HG03354 (cell line): ENCODE measurements around the gene RTL1.
A peak's percentile ranks its signal among the peaks of the same experiment; 100 is the strongest.

Source experiments
- ATAC-seq: cut with Tn5 transposase; IDR thresholded peaks from one replicate; pipeline ENCODE4 v1.9.1; 2021; ENCODE audit warnings: mild to moderate bottlenecking; ENCODE audit not compliant: unreplicated experiment, poor library complexity, severe bottlenecking

The RTL1 gene

GRCh38 chr14:100856056-100856950 lies 47.2 kb downstream of the RTL1 start:
- ATAC-seq, result no peak

GRCh38 chr14:100855256-100855930 lies 48.1 kb downstream of the RTL1 start:
- no peak for ATAC-seq

- no peak for ATAC-seq
These were observed 49.1 kb downstream of the RTL1 start for GRCh38 chr14:100854435-100854834.

- no peak for ATAC-seq
These were observed 51.4 kb downstream of the RTL1 start for GRCh38 chr14:100851946-100852620.

- no peak for ATAC-seq
These were observed 52.0 kb downstream of the RTL1 start for GRCh38 chr14:100851586-100851916.

GRCh38 chr14:100850841-100851585 lies 52.5 kb downstream of the RTL1 start:
- peak; percentile 83 for ATAC-seq

- no peak for ATAC-seq
These were observed 54.3 kb downstream of the RTL1 start for GRCh38 chr14:100849115-100849781.

GRCh38 chr14:100846309-100846859 lies 57.1 kb downstream of the RTL1 start:
- ATAC-seq, result no peak

- no peak for ATAC-seq
These were observed 58.2 kb downstream of the RTL1 start for GRCh38 chr14:100845341-100845740.

GRCh38 chr14:100844846-100845245 lies 58.7 kb downstream of the RTL1 start:
- ATAC-seq, result no peak

- ATAC-seq, result no peak
These were observed 59.1 kb downstream of the RTL1 start for GRCh38 chr14:100844421-100844820.

GRCh38 chr14:100844082-100844408 lies 59.5 kb downstream of the RTL1 start:
- ATAC-seq, result no peak

- no peak for ATAC-seq
These were observed 60.7 kb downstream of the RTL1 start for GRCh38 chr14:100842799-100843198.

- no peak for ATAC-seq
These were observed 61.6 kb downstream of the RTL1 start for GRCh38 chr14:100841761-100842403.

- no peak for ATAC-seq
These were observed 62.3 kb downstream of the RTL1 start for GRCh38 chr14:100841066-100841760.

- no peak for ATAC-seq
These were observed 63.0 kb downstream of the RTL1 start for GRCh38 chr14:100840286-100841065.

- no peak for ATAC-seq
These were observed 63.8 kb downstream of the RTL1 start for GRCh38 chr14:100839681-100840111.

- no peak for ATAC-seq
These were observed 64.3 kb downstream of the RTL1 start for GRCh38 chr14:100839315-100839585.
